GM10266 (cell line): Measurements from ENCODE around the gene FBXL7.

Experiments
- DNase-seq: peaks from one replicate; pipeline ENCODE4 v3.0.0; 2012; ENCODE audit errors: extremely low spot score
- CTCF ChIP-seq: IDR thresholded peaks from 2 replicates; pipeline ENCODE4 v1.5.1; 2012; ENCODE audit warnings: mild to moderate bottlenecking, low read depth; ENCODE audit not compliant: control insufficient read depth, insufficient read depth; ENCODE audit errors: missing control alignments

Gene FBXL7

GRCh38 chr5:15833365-15833764 lies 333.4 kb downstream of the FBXL7 start:
- no peak for DNase-seq
- TF ChIP-seq CTCF = no peak

- no peak for DNase-seq
- no peak for TF ChIP-seq CTCF
Observed at GRCh38 chr5:15834596-15835245, 334.7 kb downstream of the FBXL7 start.

- DNase-seq = no peak
- no peak for TF ChIP-seq CTCF
Observed at GRCh38 chr5:15835514-15835913, 335.5 kb downstream of the FBXL7 start.

GRCh38 chr5:15837551-15838289 lies 337.7 kb downstream of the FBXL7 start:
- no peak for TF ChIP-seq CTCF
- no peak for DNase-seq

GRCh38 chr5:15844253-15844652 lies 344.3 kb downstream of the FBXL7 start:
- no peak for TF ChIP-seq CTCF
- DNase-seq = no peak

GRCh38 chr5:15844871-15845270 lies 344.9 kb downstream of the FBXL7 start:
- no peak for TF ChIP-seq CTCF
- no peak for DNase-seq

- TF ChIP-seq CTCF = no peak
- no peak for DNase-seq
Observed at GRCh38 chr5:15850536-15850935, 350.6 kb downstream of the FBXL7 start.
